GM21526 (cell line): Measurements from ENCODE around the gene SLC7A14.

ENCODE experiments used
- ATAC-seq: cut with Tn5 transposase; IDR thresholded peaks from one replicate; pipeline ENCODE4 v1.9.1; 2021; ENCODE audit warnings: moderate library complexity; ENCODE audit not compliant: unreplicated experiment, low FRiP score

Gene SLC7A14

GRCh38 chr3:170476291-170476690, 109.6 kb downstream of the SLC7A14 start:
- ATAC-seq = no peak

GRCh38 chr3:170475092-170475685, 110.7 kb downstream of the SLC7A14 start:
- ATAC-seq = no peak

GRCh38 chr3:170473358-170473757, 112.5 kb downstream of the SLC7A14 start:
- ATAC-seq = no peak

- no peak for ATAC-seq
Measured at GRCh38 chr3:170471149-170471548, 114.7 kb downstream of the SLC7A14 start.

GRCh38 chr3:170470063-170471016, 115.5 kb downstream of the SLC7A14 start:
- ATAC-seq = no peak

GRCh38 chr3:170469151-170470062, 116.5 kb downstream of the SLC7A14 start:
- no peak for ATAC-seq

GRCh38 chr3:170467571-170468147, 118.2 kb downstream of the SLC7A14 start:
- ATAC-seq = no peak

GRCh38 chr3:170467007-170467406, 118.9 kb downstream of the SLC7A14 start:
- ATAC-seq = no peak

- no peak for ATAC-seq
Measured at GRCh38 chr3:170465955-170466354, 119.9 kb downstream of the SLC7A14 start.

- no peak for ATAC-seq
Measured at GRCh38 chr3:170463011-170463410, 122.9 kb downstream of the SLC7A14 start.

GRCh38 chr3:170458285-170458684, 127.6 kb downstream of the SLC7A14 start:
- ATAC-seq = no peak

- no peak for ATAC-seq
Measured at GRCh38 chr3:170454509-170454908, 131.4 kb downstream of the SLC7A14 start.

GRCh38 chr3:170450039-170450438, 135.8 kb downstream of the SLC7A14 start:
- no peak for ATAC-seq

- ATAC-seq = no peak
Measured at GRCh38 chr3:170448584-170448983, 137.3 kb downstream of the SLC7A14 start.

GRCh38 chr3:170443457-170443856, 142.4 kb downstream of the SLC7A14 start:
- no peak for ATAC-seq

- ATAC-seq = no peak
Measured at GRCh38 chr3:170442947-170443346, 142.9 kb downstream of the SLC7A14 start.

GRCh38 chr3:170441412-170441811, 144.5 kb downstream of the SLC7A14 start:
- ATAC-seq = no peak

- ATAC-seq = no peak
Measured at GRCh38 chr3:170440344-170440743, 145.5 kb downstream of the SLC7A14 start.

GRCh38 chr3:170438836-170439235, 147.0 kb downstream of the SLC7A14 start:
- no peak for ATAC-seq

GRCh38 chr3:170437696-170438407, 148.0 kb downstream of the SLC7A14 start:
- ATAC-seq = no peak
